Lung (tissue), 12 donors: ENCODE results near the gene TMEM63C. TPM values are rescaled to one million over a fixed set of nuclear protein-coding genes. Genes with fewer than 3 reads are reported as not detected.

Source experiments
- ATAC-seq: fragments of 200-7000 bp; cut with Tn5 transposase; one replicate; pipeline ENCODE4 v1.9.1; 2020; ENCODE audit warnings: moderate number of reproducible peaks; ENCODE audit not compliant: insufficient read depth, low FRiP score
- DNase-seq, 3 donors: peaks; one replicate each; pipeline ENCODE4 v3.0.0-alpha.2; 2013 to 2017
- H3K27ac ChIP-seq, 2 donors: one replicate each; pipeline ENCODE4 v1.5.1; 2013; ENCODE audit warnings: mild to moderate bottlenecking in 2 of 2, moderate library complexity in 2 of 2, control low read depth in 1 of 2, inconsistent platforms in 1 of 2, low read depth in 1 of 2, low read length in 1 of 2
- H3K27me3 ChIP-seq, 3 donors: one replicate each; pipeline ENCODE4 v1.5.1; 2013; ENCODE audit warnings: low read length in 2 of 3; ENCODE audit not compliant: control insufficient read depth in 3 of 3, insufficient read depth in 3 of 3
- H3K36me3 ChIP-seq, 4 donors: one replicate each; pipeline ENCODE4 v1.5.1; 2013; ENCODE audit warnings: low read length in 4 of 4, mild to moderate bottlenecking in 1 of 4, moderate library complexity in 1 of 4; ENCODE audit not compliant: control insufficient read depth in 4 of 4, insufficient read depth in 4 of 4
- H3K4me1 ChIP-seq, 5 donors: one replicate each; pipeline ENCODE4 v1.5.1; 2013; ENCODE audit warnings: low read length in 5 of 5, mild to moderate bottlenecking in 2 of 5, moderate library complexity in 1 of 5; ENCODE audit not compliant: control insufficient read depth in 5 of 5, insufficient read depth in 5 of 5
- H3K4me3 ChIP-seq: one replicate; pipeline ENCODE4 v1.5.1; 2013; ENCODE audit warnings: mild to moderate bottlenecking, control low read depth, moderate library complexity
- H3K9ac ChIP-seq, 2 donors: one replicate each; pipeline ENCODE4 v1.5.1; 2013; ENCODE audit warnings: low read length in 2 of 2, control low read depth in 1 of 2; ENCODE audit not compliant: insufficient read depth in 1 of 2
- H3K9me3 ChIP-seq, 4 donors: one replicate each; pipeline ENCODE4 v1.5.1; 2013; ENCODE audit warnings: low read length in 3 of 4, mild to moderate bottlenecking in 1 of 4, moderate library complexity in 1 of 4; ENCODE audit not compliant: control insufficient read depth in 4 of 4, insufficient read depth in 3 of 4
- WGBS, 2 donors: extraction: QIAGEN DNeasy Blood & Tissue Kit; methylation state at CpG; one replicate each; pipeline ENCODE4 v1.1.7; 2013; 5-methylcytosine and 5-hydroxymethylcytosine counted together
- polyA plus RNA-seq, 2 donors: library from polyadenylated mRNA; stranded (reverse); fragments of 200-250 nt; gene quantifications; one replicate each; pipeline ENCODE4 v1.2.1, GENCODE V29; 2013
- total RNA-seq, 2 donors: library from RNA; depleted of rRNA in 1 of 2; stranded (reverse); fragments of >200 nt in 1 of 2; gene quantifications; one replicate each; pipeline ENCODE4 v1.2.1, GENCODE V29; 2014 to 2021
- TF ChIP-seq, protein P1 (sequence below): IDR thresholded peaks from 2 replicates; pipeline ENCODE4 v1.5.1; 2012; ENCODE audit warnings: mild to moderate bottlenecking; ENCODE audit errors: control extremely low read depth, extremely low read depth
- donor health status: control.
- donor health status: control.
- donor health status: Bipolar disorder and iron deficiency.
- donor health status: healthy.
- donor health status: DM: yes; HTN: yes; CAD: no.

TMEM63C gene
- total and polyA plus RNA-seq, 4 donors = 0.20 to 1.2 (median 0.45) TPM

GRCh38 chr14:77203611-77204458, 22.2 kb downstream of the TMEM63C start:
- Histone ChIP-seq H3K9ac (no peak overlapping the region), H3K4me3 (no peak overlapping the region), H3K9me3 (no peaks in the 10 kb centered on the region), H3K36me3 (no peaks in the 10 kb centered on the region), H3K4me1 (peaks cover 0 to 4% (median 0%) of the 10 kb centered on the region in 5 donors), H3K27me3 (peaks cover 0 to 6% (median 0%) of the 10 kb centered on the region in 3 donors), H3K27ac (no peak overlapping the region)
- WGBS, 2 donors = 44 to 55% methylated on average over 5 of the region's 5 CpGs
- TF ChIP-seq, protein P1, sequence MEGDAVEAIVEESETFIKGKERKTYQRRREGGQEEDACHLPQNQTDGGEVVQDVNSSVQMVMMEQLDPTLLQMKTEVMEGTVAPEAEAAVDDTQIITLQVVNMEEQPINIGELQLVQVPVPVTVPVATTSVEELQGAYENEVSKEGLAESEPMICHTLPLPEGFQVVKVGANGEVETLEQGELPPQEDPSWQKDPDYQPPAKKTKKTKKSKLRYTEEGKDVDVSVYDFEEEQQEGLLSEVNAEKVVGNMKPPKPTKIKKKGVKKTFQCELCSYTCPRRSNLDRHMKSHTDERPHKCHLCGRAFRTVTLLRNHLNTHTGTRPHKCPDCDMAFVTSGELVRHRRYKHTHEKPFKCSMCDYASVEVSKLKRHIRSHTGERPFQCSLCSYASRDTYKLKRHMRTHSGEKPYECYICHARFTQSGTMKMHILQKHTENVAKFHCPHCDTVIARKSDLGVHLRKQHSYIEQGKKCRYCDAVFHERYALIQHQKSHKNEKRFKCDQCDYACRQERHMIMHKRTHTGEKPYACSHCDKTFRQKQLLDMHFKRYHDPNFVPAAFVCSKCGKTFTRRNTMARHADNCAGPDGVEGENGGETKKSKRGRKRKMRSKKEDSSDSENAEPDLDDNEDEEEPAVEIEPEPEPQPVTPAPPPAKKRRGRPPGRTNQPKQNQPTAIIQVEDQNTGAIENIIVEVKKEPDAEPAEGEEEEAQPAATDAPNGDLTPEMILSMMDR = no peak
- DNase-seq = peak; percentile 30 to 51 (median 43)
- ATAC-seq = no peak

GRCh38 chr14:77204459-77204771, 22.8 kb downstream of the TMEM63C start:
- H3K27me3 ChIP-seq = peaks cover 0 to 3% (median 0%) of the 10 kb centered on the region in 3 donors
- H3K27ac ChIP-seq = no peak overlapping the region
- H3K4me3 ChIP-seq = no peak overlapping the region
- TF ChIP-seq, protein P1 = no peak
- H3K9me3 ChIP-seq = no peaks in the 10 kb centered on the region
- no peak overlapping the region for H3K9ac ChIP-seq
- no peaks in the 10 kb centered on the region for H3K36me3 ChIP-seq
- DNase-seq = peak in 2 of 3 donors; percentile 21 to 25
- no peak for ATAC-seq
- H3K4me1 ChIP-seq = peaks cover 0 to 4% (median 0%) of the 10 kb centered on the region in 5 donors
- 44 to 70% methylated on average over 6 of the region's 6 CpGs for WGBS, 2 donors

GRCh38 chr14:77204907-77205306, 23.3 kb downstream of the TMEM63C start:
- ATAC-seq (no peak), DNase-seq (no peak)
- no peaks in the 10 kb centered on the region for H3K36me3 ChIP-seq
- TF ChIP-seq, protein P1 = no peak
- peaks cover 0 to 4% (median 0%) of the 10 kb centered on the region in 5 donors for H3K4me1 ChIP-seq
- no peak overlapping the region for H3K27ac ChIP-seq
- no peak overlapping the region for H3K4me3 ChIP-seq
- no peak overlapping the region for H3K9ac ChIP-seq
- H3K27me3 ChIP-seq = peaks cover 0 to 3% (median 0%) of the 10 kb centered on the region in 3 donors
- 86 to 90% methylated on average over 1 of the region's 1 CpG for WGBS, 2 donors
- no peaks in the 10 kb centered on the region for H3K9me3 ChIP-seq
